IMR-90 (cell line): ENCODE data around the gene CLEC14A. TPM values are rescaled to one million over a fixed set of nuclear protein-coding genes. Genes with fewer than 3 reads are reported as not detected.

Source experiments
- ATAC-seq: fragments of 200-7000 bp; cut with Tn5 transposase; 2 replicates; pipeline ENCODE4 v1.9.1; 2020; ENCODE audit warnings: low read depth, mild to moderate bottlenecking, moderate library complexity
- BruUV-seq: library from RNA; stranded (reverse); fragments of 400-500 nt; replicated peaks from 2 replicates; lab custom pipeline; 2021; lab: Mats Ljungman, UMichigan
- CTCF ChIA-PET: fragments of 300-600 bp; formaldehyde crosslinking; extraction: SDS; loops from one replicate; lab custom pipeline; 2021; ENCODE audit warnings: antibody characterized with exemption; lab: Yijun Ruan, JAX
- POLR2A ChIA-PET: fragments of 300-600 bp; sonication (Branson Sonifier 250); formaldehyde crosslinking; loops from one replicate; lab custom pipeline; 2022; ENCODE audit warnings: antibody characterized with exemption; ENCODE audit not compliant: unreplicated experiment; lab: Charles Lee
- DNase-seq: peaks from one replicate; pipeline ENCODE4 v3.0.0; 2013
- H2AFZ ChIP-seq: replicated peaks from 2 replicates; pipeline ENCODE3; 2013; ENCODE audit warnings: low read length, mild to moderate bottlenecking; ENCODE audit not compliant: poor library complexity
- H2AK5ac ChIP-seq: 2 replicates; pipeline ENCODE4 v1.6.1; 2013; ENCODE audit warnings: low read depth, low read length, inconsistent platforms
- H2AK9ac ChIP-seq: replicated peaks from 2 replicates; pipeline ENCODE3; 2013; ENCODE audit warnings: mild to moderate bottlenecking, low read depth, low read length, moderate library complexity; ENCODE audit not compliant: poor library complexity
- H2BK120ac ChIP-seq: 2 replicates; pipeline ENCODE4 v1.6.1; 2013; ENCODE audit warnings: low read depth, low read length, inconsistent platforms
- H2BK15ac ChIP-seq: 3 replicates; pipeline ENCODE4 v1.6.1; 2013; ENCODE audit warnings: low read depth, low read length, inconsistent platforms
- H2BK20ac ChIP-seq: 2 replicates; pipeline ENCODE4 v1.6.1; 2013; ENCODE audit warnings: low read depth, mild to moderate bottlenecking, inconsistent platforms, low read length, moderate library complexity
- H2BK5ac ChIP-seq: 2 replicates; pipeline ENCODE4 v1.6.1; 2013; ENCODE audit warnings: mild to moderate bottlenecking, low read depth, low read length, inconsistent platforms; ENCODE audit not compliant: poor library complexity, severe bottlenecking
- H3K14ac ChIP-seq: replicated peaks from 2 replicates; pipeline ENCODE4 v1.6.1; 2013; ENCODE audit warnings: low read depth, low read length, inconsistent platforms
- H3K18ac ChIP-seq: 2 replicates; pipeline ENCODE4 v1.6.1; 2013; ENCODE audit warnings: low read depth, low read length, control low read depth
- H3K23ac ChIP-seq: 2 replicates; pipeline ENCODE4 v1.6.1; 2013; ENCODE audit warnings: low read depth, low read length, inconsistent platforms
- H3K27ac ChIP-seq: 2 replicates; pipeline ENCODE4 v1.5.1; 2013; ENCODE audit warnings: mild to moderate bottlenecking, control low read depth, low read length; ENCODE audit not compliant: insufficient read depth
- H3K27me3 ChIP-seq: 2 replicates; pipeline ENCODE4 v1.6.1; 2013; ENCODE audit warnings: low read length; ENCODE audit not compliant: control insufficient read depth, insufficient read depth
- H3K36me3 ChIP-seq: 2 replicates; pipeline ENCODE4 v1.6.1; 2013; ENCODE audit warnings: low read length, mixed read lengths; ENCODE audit not compliant: control insufficient read depth, insufficient read depth
- H3K4ac ChIP-seq: 2 replicates; pipeline ENCODE4 v1.6.1; 2013; ENCODE audit warnings: low read depth, low read length, inconsistent platforms
- H3K4me1 ChIP-seq: 2 replicates; pipeline ENCODE4 v1.6.1; 2013; ENCODE audit warnings: low read length, mixed read lengths; ENCODE audit not compliant: control insufficient read depth, insufficient read depth
- H3K4me2 ChIP-seq: 2 replicates; pipeline ENCODE4 v1.6.1; 2013; ENCODE audit warnings: low read depth, mild to moderate bottlenecking, control low read depth, low read length, moderate library complexity
- H3K4me3 ChIP-seq: 2 replicates; pipeline ENCODE4 v1.5.1; 2013; ENCODE audit warnings: low read depth, mild to moderate bottlenecking, control low read depth, low read length, moderate library complexity; ENCODE audit not compliant: insufficient read depth
- H3K56ac ChIP-seq: 2 replicates; pipeline ENCODE4 v1.6.1; 2013; ENCODE audit warnings: low read length, inconsistent platforms; ENCODE audit not compliant: insufficient read depth; ENCODE audit errors: extremely low read depth
- H3K79me1 ChIP-seq, 2 experiments: 2 replicates each; pipeline ENCODE4 v1.6.1; 2013; ENCODE audit warnings: low read length in 2 of 2, inconsistent platforms in 1 of 2, low read depth in 1 of 2
- H3K9ac ChIP-seq: 2 replicates; pipeline ENCODE4 v1.6.1; 2013; ENCODE audit warnings: low read depth, low read length, control low read depth
- H3K9me1 ChIP-seq: 2 replicates; pipeline ENCODE4 v1.6.1; 2013; ENCODE audit warnings: low read length, inconsistent platforms; ENCODE audit not compliant: insufficient read depth
- H3K9me3 ChIP-seq: 2 replicates; pipeline ENCODE4 v1.6.1; 2013; ENCODE audit warnings: low read length; ENCODE audit not compliant: control insufficient read depth, insufficient read depth
- H4K20me1 ChIP-seq: 2 replicates; pipeline ENCODE4 v1.6.1; 2013; ENCODE audit warnings: low read length, inconsistent platforms; ENCODE audit not compliant: insufficient read depth
- H4K5ac ChIP-seq: 2 replicates; pipeline ENCODE4 v1.6.1; 2013; ENCODE audit warnings: mild to moderate bottlenecking, low read depth, low read length, control low read depth
- H4K8ac ChIP-seq, 2 experiments: 2 replicates each; pipeline ENCODE4 v1.6.1; 2013; ENCODE audit warnings: low read depth in 2 of 2, low read length in 2 of 2, control low read depth in 1 of 2, inconsistent platforms in 1 of 2
- H4K91ac ChIP-seq: 2 replicates; pipeline ENCODE4 v1.6.1; 2013; ENCODE audit warnings: low read depth, low read length, inconsistent platforms; ENCODE audit not compliant: insufficient read depth
- BHLHE40 ChIP-seq: fragments of 150-350 bp; IDR thresholded peaks from 2 replicates; pipeline ENCODE4 v1.6.1; 2016; ENCODE audit warnings: mild to moderate bottlenecking, low read depth, low read length
- CEBPB ChIP-seq: IDR thresholded peaks from 2 replicates; pipeline ENCODE4 v1.6.1; 2012; ENCODE audit warnings: low read depth, low read length, improper control_type of control experiment
- CHD1 ChIP-seq: IDR thresholded peaks from 2 replicates; pipeline ENCODE4 v1.6.1; 2012; ENCODE audit warnings: low read depth, low read length, improper control_type of control experiment
- ELK1 ChIP-seq: fragments of 150-350 bp; IDR thresholded peaks from 2 replicates; pipeline ENCODE4 v1.6.1; 2016; ENCODE audit warnings: low read depth, mild to moderate bottlenecking, low read length, moderate library complexity, borderline replicate concordance
- FOS ChIP-seq: fragments of 150-350 bp; IDR thresholded peaks from 2 replicates; pipeline ENCODE4 v1.6.1; 2016; ENCODE audit warnings: low read depth, low read length
- MAFK ChIP-seq: IDR thresholded peaks from 2 replicates; pipeline ENCODE4 v1.6.1; 2012; ENCODE audit warnings: low read depth, low read length, improper control_type of control experiment
- MAZ ChIP-seq: IDR thresholded peaks from 2 replicates; pipeline ENCODE4 v1.6.1; 2012; ENCODE audit warnings: low read depth, mild to moderate bottlenecking, low read length, improper control_type of control experiment, moderate library complexity, borderline replicate concordance
- MXI1 ChIP-seq: IDR thresholded peaks from 2 replicates; pipeline ENCODE4 v1.6.1; 2012; ENCODE audit warnings: low read depth, mild to moderate bottlenecking, low read length, moderate library complexity, borderline replicate concordance
- NFE2L2 ChIP-seq: fragments of 150-350 bp; IDR thresholded peaks from 2 replicates; pipeline ENCODE4 v1.6.1; 2016; ENCODE audit warnings: low read depth, mild to moderate bottlenecking, low read length
- POLR2A ChIP-seq: IDR thresholded peaks from 2 replicates; pipeline ENCODE4 v1.6.1; 2012; ENCODE audit warnings: mild to moderate bottlenecking, low read depth, low read length
- RAD21 ChIP-seq: IDR thresholded peaks from 2 replicates; pipeline ENCODE4 v1.6.1; 2012; ENCODE audit warnings: low read length, improper control_type of control experiment
- RCOR1 ChIP-seq: IDR thresholded peaks from 2 replicates; pipeline ENCODE4 v1.6.1; 2012; ENCODE audit warnings: mild to moderate bottlenecking, low read length, improper control_type of control experiment; ENCODE audit not compliant: insufficient replicate concordance
- RFX5 ChIP-seq: IDR thresholded peaks from 2 replicates; pipeline ENCODE4 v1.8.0; 2012; ENCODE audit warnings: low read depth, mild to moderate bottlenecking, low read length, moderate library complexity
- SMC3 ChIP-seq: fragments of 150-350 bp; IDR thresholded peaks from 2 replicates; pipeline ENCODE4 v1.6.1; 2016; ENCODE audit warnings: low read depth, mild to moderate bottlenecking, antibody characterized with exemption, low read length, moderate library complexity
- USF2 ChIP-seq: fragments of 150-350 bp; IDR thresholded peaks from 2 replicates; pipeline ENCODE4 v1.6.1; 2017; ENCODE audit warnings: mild to moderate bottlenecking, antibody characterized with exemption, low read length, low read depth
- WGBS, 2 experiments: methylation state at CpG; one replicate each; pipeline versions ENCODE4 v1.1.5 to v1.1.7; 2013; ENCODE audit warnings: missing lambda C conversion rate in 2 of 2; ENCODE audit not compliant: insufficient read length in 1 of 2; ENCODE audit errors: extremely low coverage in 2 of 2; 5-methylcytosine and 5-hydroxymethylcytosine counted together
- dilution Hi-C: fragments of 300-500 bp; cut with HindIII; formaldehyde crosslinking; loops from one replicate; pipeline ENCODE4 v1.14.3; 2018; ENCODE audit warnings: low sequenced_read_pairs; ENCODE audit not compliant: unreplicated experiment
- in situ Hi-C: fragments of 300-500 bp; cut with MboI; formaldehyde crosslinking; loops from 3 replicates; pipeline ENCODE4 v1.14.3; 2019; ENCODE audit warnings: low sequenced_read_pairs, inconsistent platforms, mixed read lengths
- intact Hi-C: fragments of 100-400 bp; cut with micrococcal nuclease; formaldehyde crosslinking; loops from 2 replicates; pipeline ENCODE4 v1.10.0; 2022
- polyA plus RNA-seq, 3 experiments: library from polyadenylated mRNA; depleted of rRNA; stranded (reverse); fragments of >200 nt; gene quantifications; 2 replicates each; pipeline ENCODE4 v1.2.3, GENCODE V29; 2012; ENCODE audit warnings: low replicate concordance in 1 of 3
- total RNA-seq: library from RNA; depleted of rRNA; stranded (reverse); fragments of >200 nt; gene quantifications from 2 replicates; pipeline ENCODE4 v1.2.3, GENCODE V29; 2012
- TF ChIP-seq, protein P1 (sequence below): conservative IDR thresholded peaks from 2 replicates; pipeline ENCODE4 v1.5.1; 2012; ENCODE audit warnings: mild to moderate bottlenecking, low read depth, low read length, improper control_type of control experiment

The CLEC14A gene
- total and polyA plus RNA-seq, 2 of the 4 experiments (the other 2 are of a cell fraction) = 3.0 to 6.2 TPM

DNA sequence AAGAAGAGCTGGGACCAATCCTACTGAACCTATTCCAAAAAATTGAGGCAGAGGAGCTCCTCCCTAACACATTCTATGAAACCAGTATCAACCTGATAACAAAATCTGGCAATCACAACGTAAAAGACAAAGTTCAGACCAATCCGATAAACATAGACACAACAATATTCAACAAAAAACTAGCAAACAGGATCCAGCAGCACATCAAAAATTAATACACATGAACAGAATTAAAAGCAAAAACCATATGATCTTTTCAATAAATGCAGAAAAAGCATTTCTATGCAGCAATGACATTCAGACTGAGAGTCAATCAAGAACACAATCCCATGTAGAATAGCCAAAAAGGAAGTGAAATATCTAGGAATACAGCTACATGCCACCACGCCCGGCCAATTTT, 7.0 kb upstream of the CLEC14A start:
- intact Hi-C loops = no loop called here
- H4K20me1 ChIP-seq = no peaks in the 10 kb centered on the region
- no peak overlapping the region for H4K91ac ChIP-seq
- H3K4ac ChIP-seq = no peak overlapping the region
- H3K9ac ChIP-seq = no peak overlapping the region
- ATAC-seq (no peak), DNase-seq (no peak)
- H2AK5ac ChIP-seq = no peak overlapping the region
- no peak overlapping the region for H3K4me3 ChIP-seq
- BruUV-seq = no TSS peak
- no peak overlapping the region for H4K8ac ChIP-seq
- no peak overlapping the region for H3K56ac ChIP-seq
- ChIA-PET POLR2A (no interaction called here), CTCF (no interaction called here)
- WGBS, 2 experiments = 78% methylated on average over 1 of the region's 4 CpGs; no CpG with 5 or more reads in 1 of the 2 experiments
- TF ChIP-seq BHLHE40 = no peak
- TF ChIP-seq ELK1 = no peak
- no peak for TF ChIP-seq MXI1
- no peak for TF ChIP-seq USF2
- TF ChIP-seq CHD1 = no peak
- TF ChIP-seq RCOR1 = no peak
- no peak for TF ChIP-seq RFX5
- TF ChIP-seq, protein P1, sequence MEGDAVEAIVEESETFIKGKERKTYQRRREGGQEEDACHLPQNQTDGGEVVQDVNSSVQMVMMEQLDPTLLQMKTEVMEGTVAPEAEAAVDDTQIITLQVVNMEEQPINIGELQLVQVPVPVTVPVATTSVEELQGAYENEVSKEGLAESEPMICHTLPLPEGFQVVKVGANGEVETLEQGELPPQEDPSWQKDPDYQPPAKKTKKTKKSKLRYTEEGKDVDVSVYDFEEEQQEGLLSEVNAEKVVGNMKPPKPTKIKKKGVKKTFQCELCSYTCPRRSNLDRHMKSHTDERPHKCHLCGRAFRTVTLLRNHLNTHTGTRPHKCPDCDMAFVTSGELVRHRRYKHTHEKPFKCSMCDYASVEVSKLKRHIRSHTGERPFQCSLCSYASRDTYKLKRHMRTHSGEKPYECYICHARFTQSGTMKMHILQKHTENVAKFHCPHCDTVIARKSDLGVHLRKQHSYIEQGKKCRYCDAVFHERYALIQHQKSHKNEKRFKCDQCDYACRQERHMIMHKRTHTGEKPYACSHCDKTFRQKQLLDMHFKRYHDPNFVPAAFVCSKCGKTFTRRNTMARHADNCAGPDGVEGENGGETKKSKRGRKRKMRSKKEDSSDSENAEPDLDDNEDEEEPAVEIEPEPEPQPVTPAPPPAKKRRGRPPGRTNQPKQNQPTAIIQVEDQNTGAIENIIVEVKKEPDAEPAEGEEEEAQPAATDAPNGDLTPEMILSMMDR = no peak
- no peak for TF ChIP-seq CEBPB
- TF ChIP-seq SMC3 = no peak
- no peak for TF ChIP-seq MAZ
- TF ChIP-seq FOS = no peak
- TF ChIP-seq NFE2L2 = no peak
- TF ChIP-seq MAFK = no peak
- TF ChIP-seq POLR2A = no peak
- TF ChIP-seq RAD21 = no peak
- H3K27ac ChIP-seq = no peak overlapping the region
- H3K4me2 ChIP-seq = no peak overlapping the region
- no peaks in the 10 kb centered on the region for H3K9me1 ChIP-seq
- no peak overlapping the region for H2BK120ac ChIP-seq
- no peaks in the 10 kb centered on the region for H3K27me3 ChIP-seq
- H4K5ac ChIP-seq = no peak overlapping the region
- H2BK15ac ChIP-seq = no peak overlapping the region
- no peak overlapping the region for H2BK5ac ChIP-seq
- no peaks in the 10 kb centered on the region for H3K36me3 ChIP-seq
- no peak overlapping the region for H3K14ac ChIP-seq
- H2BK20ac ChIP-seq = no peak overlapping the region
- H3K9me3 ChIP-seq = no peaks in the 10 kb centered on the region
- dilution Hi-C loops = no loop called here
- H3K23ac ChIP-seq = no peak overlapping the region
- H2AFZ ChIP-seq = no peak overlapping the region
- in situ Hi-C loops = no loop called here
- H3K18ac ChIP-seq = no peak overlapping the region
- H3K4me1 ChIP-seq = no peaks in the 10 kb centered on the region
- H2AK9ac ChIP-seq = no peak overlapping the region
- no peaks in the 10 kb centered on the region for H3K79me1 ChIP-seq
